ENCODE results near the gene CTNNA2. TPM values are rescaled to one million over a fixed set of nuclear protein-coding genes. Genes with fewer than 3 reads are reported as not detected.
"Not testable (repeated sequence)": the region's sequence is repeated elsewhere in the genome, so short reads cannot be mapped to it uniquely, and the experiment has no call there.

CTNNA2 gene
- total RNA-seq, 1 experiment from 2014 or later, result not detected

GRCh38 chr2:80091237-80091636, 578.4 kb downstream of the CTNNA2 start:
- Histone ChIP-seq H3K4me3 (no peak overlapping the region), H3K4me1 (replicated peaks; ENCODE audit: insufficient read depth) (no peaks in the 10 kb centered on the region), H3K9me2 (ENCODE audit: insufficient read depth) (no peaks in the 10 kb centered on the region), H3K9me3 (ENCODE audit: insufficient read depth, low read depth) (no peaks in the 10 kb centered on the region), H4K20me1 (ENCODE audit: insufficient read depth) (no peaks in the 10 kb centered on the region), H3K79me2 (ENCODE audit: low read depth) (no peaks in the 10 kb centered on the region), H3K4me2 (no peak overlapping the region), H3F3A (ENCODE audit: insufficient read depth, low read depth) (no peaks in the 10 kb centered on the region), H3K27me3 (ENCODE audit: insufficient read depth, low read depth) (no peaks in the 10 kb centered on the region), H3K27ac (no peak overlapping the region), H2AFZ (no peak overlapping the region), H3K36me3 (ENCODE audit: low read depth) (no peaks in the 10 kb centered on the region)
- no peak for TF ChIP-seq EZH2 (IDR thresholded peaks at IDR 0.05; ENCODE audit: low read depth)
- no peak for TF ChIP-seq CTCF (conservative IDR thresholded peaks at IDR 0.05)
- CTCF ChIA-PET, result no interaction called here
- intact Hi-C loops (cut with micrococcal nuclease; ENCODE audit: unreplicated experiment), result no loop called here
- POLR2A ChIA-PET (ENCODE audit: unreplicated experiment), result no interaction called here
- no TSS peak for BruUV-seq (replicated peaks)
- no peak for DNase-seq

DNA sequence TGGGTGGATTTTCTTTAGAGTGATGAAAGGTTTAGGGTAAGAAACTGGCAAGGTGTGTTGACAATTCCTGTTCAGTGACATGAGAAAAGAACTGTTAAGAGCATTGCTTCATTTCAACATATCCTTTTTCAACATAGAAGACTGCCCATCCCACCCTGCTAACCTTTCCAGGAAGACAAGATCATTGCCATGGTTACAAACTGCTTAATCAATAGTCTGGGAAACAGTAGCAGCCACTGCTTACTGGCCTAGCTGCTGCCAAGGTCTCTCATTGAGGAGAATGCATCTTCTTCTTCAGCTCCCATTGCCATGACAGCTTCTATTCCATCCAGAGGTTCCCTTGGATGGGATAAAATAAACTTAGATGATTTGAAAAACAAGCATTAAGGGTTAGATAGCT, 579.6 kb downstream of the CTNNA2 start:
- CTCF ChIA-PET, result no interaction called here
- H3K9me3 ChIP-seq (ENCODE audit: insufficient read depth, low read depth), result no peaks in the 10 kb centered on the region

DNA sequence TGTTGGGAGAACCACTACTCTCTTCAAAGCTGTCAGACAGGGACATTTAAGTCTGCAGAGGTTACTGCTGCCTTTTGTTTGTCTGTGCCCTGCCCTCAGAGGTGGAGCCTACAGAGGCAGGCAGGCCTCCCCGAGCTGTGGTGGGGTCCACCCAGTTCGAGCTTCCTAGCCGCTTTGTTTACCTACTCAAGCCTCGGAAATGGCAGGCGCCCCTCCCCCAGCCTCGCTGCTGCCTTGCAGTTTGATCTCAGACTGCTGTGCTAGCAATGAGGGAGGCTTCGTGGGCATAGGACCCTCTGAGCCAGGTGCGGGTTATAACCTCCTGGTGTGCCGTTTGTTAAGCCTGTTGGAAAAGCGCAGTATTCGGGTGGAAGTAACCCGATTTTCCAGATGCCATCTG, 585.7 kb downstream of the CTNNA2 start:
- H3K79me2 ChIP-seq (ENCODE audit: low read depth); H3K4me1 ChIP-seq (replicated peaks; ENCODE audit: insufficient read depth); POLR2A ChIA-PET (ENCODE audit: unreplicated experiment); H3K27me3 ChIP-seq (ENCODE audit: insufficient read depth, low read depth); CTCF ChIA-PET; DNase-seq; H3K4me3 ChIP-seq; intact Hi-C loops (cut with micrococcal nuclease; ENCODE audit: unreplicated experiment); H3K9me3 ChIP-seq (ENCODE audit: insufficient read depth, low read depth); BruUV-seq (replicated peaks); H4K20me1 ChIP-seq (ENCODE audit: insufficient read depth); H3K36me3 ChIP-seq (ENCODE audit: low read depth); H3K4me2 ChIP-seq; H3F3A ChIP-seq (ENCODE audit: insufficient read depth, low read depth); H2AFZ ChIP-seq; H3K27ac ChIP-seq; H3K9me2 ChIP-seq (ENCODE audit: insufficient read depth): not testable (repeated sequence)

More for the DNA sequence above, 579.6 kb downstream of the CTNNA2 start:
- Histone ChIP-seq H3K4me3 (no peak overlapping the region), H3F3A (ENCODE audit: insufficient read depth, low read depth) (no peaks in the 10 kb centered on the region), H3K27ac (no peak overlapping the region), H3K4me2 (no peak overlapping the region), H4K20me1 (ENCODE audit: insufficient read depth) (no peaks in the 10 kb centered on the region), H2AFZ (no peak overlapping the region), H3K36me3 (ENCODE audit: low read depth) (no peaks in the 10 kb centered on the region), H3K4me1 (replicated peaks; ENCODE audit: insufficient read depth) (no peaks in the 10 kb centered on the region), H3K9me2 (ENCODE audit: insufficient read depth) (no peaks in the 10 kb centered on the region), H3K79me2 (ENCODE audit: low read depth) (no peaks in the 10 kb centered on the region), H3K27me3 (ENCODE audit: insufficient read depth, low read depth) (no peaks in the 10 kb centered on the region)
- POLR2A ChIA-PET (ENCODE audit: unreplicated experiment), result no interaction called here
- intact Hi-C loops (cut with micrococcal nuclease; ENCODE audit: unreplicated experiment), result no loop called here
- DNase-seq, result no peak
- TF ChIP-seq CTCF (conservative IDR thresholded peaks at IDR 0.05) (no peak), EZH2 (IDR thresholded peaks at IDR 0.05; ENCODE audit: low read depth) (no peak)
- no TSS peak for BruUV-seq (replicated peaks)

DNA sequence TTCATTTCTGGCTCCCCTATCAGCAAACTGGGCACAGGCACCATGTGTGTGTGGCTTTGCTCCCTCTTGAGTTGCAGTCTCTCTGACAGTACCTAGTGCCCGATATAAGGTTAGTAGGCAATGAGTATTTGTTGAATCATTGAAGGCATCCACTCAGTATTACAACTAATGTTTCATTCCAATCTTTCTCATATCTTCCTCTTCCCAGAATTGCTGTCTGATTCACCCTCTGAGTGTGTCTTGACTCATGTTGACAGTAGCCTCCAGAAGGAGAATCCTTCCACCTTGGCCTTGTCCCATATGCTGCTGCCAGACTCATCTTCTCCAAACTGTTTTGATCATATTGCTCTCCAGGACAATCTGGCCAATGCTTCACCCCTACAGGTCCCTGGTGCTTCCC, 589.2 kb downstream of the CTNNA2 start:
- POLR2A ChIA-PET (ENCODE audit: unreplicated experiment), result no interaction called here
- no peaks in the 10 kb centered on the region for H3K9me2 ChIP-seq (ENCODE audit: insufficient read depth)
- no peaks in the 10 kb centered on the region for H3K36me3 ChIP-seq (ENCODE audit: low read depth)
- no peak for DNase-seq
- no peak overlapping the region for H3K4me3 ChIP-seq
- H4K20me1 ChIP-seq (ENCODE audit: insufficient read depth), result no peaks in the 10 kb centered on the region
- H3K79me2 ChIP-seq (ENCODE audit: low read depth), result no peaks in the 10 kb centered on the region
- no peak for TF ChIP-seq CTCF (conservative IDR thresholded peaks at IDR 0.05)
- no peak for TF ChIP-seq EZH2 (IDR thresholded peaks at IDR 0.05; ENCODE audit: low read depth)
- no peaks in the 10 kb centered on the region for H3K27me3 ChIP-seq (ENCODE audit: insufficient read depth, low read depth)
- no peaks in the 10 kb centered on the region for H3K4me1 ChIP-seq (replicated peaks; ENCODE audit: insufficient read depth)
- CTCF ChIA-PET, result no interaction called here
- intact Hi-C loops (cut with micrococcal nuclease; ENCODE audit: unreplicated experiment), result no loop called here
- BruUV-seq (replicated peaks), result no TSS peak
- H3K9me3 ChIP-seq (ENCODE audit: insufficient read depth, low read depth), result no peaks in the 10 kb centered on the region
- no peak overlapping the region for H3K4me2 ChIP-seq
- no peaks in the 10 kb centered on the region for H3F3A ChIP-seq (ENCODE audit: insufficient read depth, low read depth)
- H3K27ac ChIP-seq, result no peak overlapping the region
- H2AFZ ChIP-seq, result no peak overlapping the region

Data from PC-9 (cell line).